Ovary (tissue), 9 donors: ENCODE measurements around the gene FOXI1. TPM values are rescaled to one million over a fixed set of nuclear protein-coding genes. Genes with fewer than 3 reads are reported as not detected.

Experiments used
- DNase-seq, 5 donors: peaks; one replicate each; pipeline ENCODE4 v3.0.0-alpha.2; 2019 to 2020
- H3K27ac ChIP-seq, 2 donors: fragments of 200-600 bp; one replicate each; pipeline versions ENCODE4 v1.5.1 to v1.8.0; 2019 to 2022
- H3K27me3 ChIP-seq: fragments of 200-600 bp; one replicate; pipeline ENCODE4 v1.8.0; 2022
- H3K36me3 ChIP-seq: fragments of 200-600 bp; sonication (generic); one replicate; pipeline ENCODE4 v1.5.1; 2019
- H3K4me1 ChIP-seq: one replicate; pipeline ENCODE4 v1.8.1; 2013; ENCODE audit warnings: mild to moderate bottlenecking, moderate library complexity; ENCODE audit not compliant: insufficient read depth
- H3K4me3 ChIP-seq: fragments of 200-600 bp; sonication (generic); one replicate; pipeline ENCODE4 v1.5.1; 2017
- H3K9me3 ChIP-seq, 2 donors: fragments of 200-600 bp in 1 of 2; sonication (generic) in 1 of 2; one replicate each; pipeline versions ENCODE4 v1.5.1 to v1.8.1; 2013 to 2019; ENCODE audit warnings: mild to moderate bottlenecking in 1 of 2, moderate library complexity in 1 of 2
- CTCF ChIP-seq, 3 donors: fragments of 450-650 bp in 2 of 3; fragments of 200-600 bp in 1 of 3; IDR thresholded peaks; one replicate each; pipeline versions ENCODE4 v1.5.1 to v1.8.0; 2016 to 2022; ENCODE audit warnings: antibody characterized with exemption in 3 of 3, mild to moderate bottlenecking in 1 of 3
- EP300 ChIP-seq: sonication (generic); formaldehyde crosslinking; IDR thresholded peaks from one replicate; pipeline ENCODE4 v1.6.1; 2017; ENCODE audit warnings: antibody characterized with exemption
- POLR2A ChIP-seq: fragments of 450-650 bp; IDR thresholded peaks from one replicate; pipeline ENCODE4 v1.6.1; 2017; ENCODE audit warnings: antibody characterized with exemption, mild to moderate bottlenecking, moderate library complexity
- WGBS, 3 donors: extraction: QIAGEN DNeasy Blood & Tissue Kit in 1 of 3; methylation state at CpG; one replicate each; pipeline versions ENCODE4 v1.1.5 to v1.1.7; 2013 to 2017; 5-methylcytosine and 5-hydroxymethylcytosine counted together
- intact Hi-C, 4 donors: fragments of 100-400 bp; cut with DNase I; formaldehyde crosslinking; loops; one replicate each; pipeline versions ENCODE4 v1.11.0 to v1.15.1; 2022 to 2023
- polyA plus RNA-seq, 2 donors: library from polyadenylated mRNA; stranded (reverse); fragments of 200-250 nt in 1 of 2; fragments of 350-450 nt in 1 of 2; fragmentation: Illumina TruSeq in 1 of 2; extraction: RNeasy Lipid Tissue Mini Kit (QIAGEN cat#74804) in 1 of 2; gene quantifications; one replicate each; pipeline ENCODE4 v1.2.3, GENCODE V29; 2013 to 2014
- total RNA-seq, 7 donors: library from RNA; depleted of rRNA in 2 of 7; stranded (reverse); fragments of >200 nt in 2 of 7; fragmentation: NEBNext Ultra II Directional in 3 of 7; extraction: Animal tissue kit (Norgen Biotek cat#: 25700) in 3 of 7; gene quantifications; one replicate each; pipeline versions ENCODE4 v1.1.0 to v1.2.4, GENCODE V29; 2016 to 2023
- donor health status: DM: no; HTN: no; CAD: no; lungs with moderate emphysema.
- donor health status: DM: no; HTN: no; CAD: no.
- donor health status: Bipolar disorder and iron deficiency.
- donor health status: DM: yes; HTN: yes; CAD: no.
- donor health status: DM: no; HTN: no; CAD: no.
- donor health status: DM: yes; HTN: yes; CAD: no.

The FOXI1 gene
- total and polyA plus RNA-seq, 9 donors: not detected

GRCh38 chr5:170154297-170154696, 48.6 kb downstream of the FOXI1 start:
- 83 to 85% (median 83%) methylated on average over 4 of the region's 4 CpGs for WGBS, 3 donors
- DNase-seq: no peak
- TF ChIP-seq EP300: no peak
- no peak for TF ChIP-seq CTCF (IDR thresholded peaks at IDR 0.05)
- TF ChIP-seq POLR2A: no peak
- Histone ChIP-seq H3K4me3 (no peak overlapping the region), H3K9me3 (no peaks in the 10 kb centered on the region), H3K27me3 (no peaks in the 10 kb centered on the region), H3K4me1 (peaks cover 4% of the 10 kb centered on the region), H3K27ac (no peak overlapping the region), H3K36me3 (no peaks in the 10 kb centered on the region)
- intact Hi-C loops: no loop called here

- Histone ChIP-seq H3K4me3 (no peak overlapping the region), H3K4me1 (peaks cover 4% of the 10 kb centered on the region), H3K27ac (no peak overlapping the region), H3K36me3 (no peaks in the 10 kb centered on the region), H3K27me3 (no peaks in the 10 kb centered on the region), H3K9me3 (no peaks in the 10 kb centered on the region)
- TF ChIP-seq CTCF (IDR thresholded peaks at IDR 0.05) (no peak), POLR2A (no peak), EP300 (no peak)
- intact Hi-C loops: no loop called here
- WGBS, 3 donors: 73 to 92% (median 84%) methylated on average over 2 of the region's 2 CpGs
- no peak for DNase-seq
Measured at GRCh38 chr5:170154744-170155143, 49.0 kb downstream of the FOXI1 start.

- no peak overlapping the region for H3K4me3 ChIP-seq
- no peaks in the 10 kb centered on the region for H3K27me3 ChIP-seq
- H3K27ac ChIP-seq: no peak overlapping the region
- 87 to 94% (median 90%) methylated on average over 3 of the region's 3 CpGs for WGBS, 3 donors
- H3K36me3 ChIP-seq: no peaks in the 10 kb centered on the region
- peaks cover 4% of the 10 kb centered on the region for H3K4me1 ChIP-seq
- intact Hi-C loops: no loop called here
- no peak for DNase-seq
- no peaks in the 10 kb centered on the region for H3K9me3 ChIP-seq
- TF ChIP-seq POLR2A (no peak), CTCF (IDR thresholded peaks at IDR 0.05) (no peak), EP300 (no peak)
Measured at GRCh38 chr5:170155771-170156170, 50.1 kb downstream of the FOXI1 start.

GRCh38 chr5:170159101-170159698, 53.5 kb downstream of the FOXI1 start:
- no peaks in the 10 kb centered on the region for H3K27me3 ChIP-seq
- TF ChIP-seq EP300 (no peak), CTCF (IDR thresholded peaks at IDR 0.05) (no peak), POLR2A (no peak)
- no peak overlapping the region for H3K27ac ChIP-seq
- intact Hi-C loops: no loop called here
- H3K4me1 ChIP-seq: no peaks in the 10 kb centered on the region
- 78 to 83% (median 81%) methylated on average over 5 of the region's 5 CpGs for WGBS, 3 donors
- no peaks in the 10 kb centered on the region for H3K9me3 ChIP-seq
- DNase-seq: no peak
- no peak overlapping the region for H3K4me3 ChIP-seq
- H3K36me3 ChIP-seq: no peaks in the 10 kb centered on the region

Other genes with a start within 250 kb of the FOXI1 start
- 1 to 10 TPM in 4 of 7 donors, under 1 TPM in 2, not detected in 1; 0.68 to 3.3 (median 1.2) TPM for gene INSYN2B, start 125.4 kb upstream of the FOXI1 start, total RNA-seq
- under 1 TPM; 0.12 to 0.92 TPM for gene INSYN2B, start 125.4 kb upstream of the FOXI1 start, polyA plus RNA-seq
- gene C5orf58, start 127.1 kb downstream of the FOXI1 start, total RNA-seq: not detected
- under 1 TPM in 1 of 2 donors, not detected in 1; 0.36 TPM for gene C5orf58, start 127.1 kb downstream of the FOXI1 start, polyA plus RNA-seq
- 10 to 100 TPM in 3 of 7 donors, 1 to 10 TPM in 4; 5.0 to 15.7 (median 6.4) TPM for gene LCP2, start 191.9 kb downstream of the FOXI1 start, total RNA-seq
- gene LCP2, start 191.9 kb downstream of the FOXI1 start, polyA plus RNA-seq: 10 to 100 TPM in 1 of 2 donors, 1 to 10 TPM in 1; 3.1 to 31.1 TPM